Measurements from ENCODE around the gene NPW. TPM values are rescaled to one million over a fixed set of nuclear protein-coding genes. Genes with fewer than 3 reads are reported as not detected.

The NPW gene
- total RNA-seq, 2 donors from 2014 or later: 1.8 to 3.6 TPM

GRCh38 chr16:2006317-2006716 lies 13.3 kb upstream of the NPW start:
- no peaks in the 10 kb centered on the region for H3K9me3 ChIP-seq
- peaks cover 4 to 8% of the 10 kb centered on the region in 2 donors for H3K36me3 ChIP-seq
- intact Hi-C loops (cut with DNase I): no loop called here
- DNase-seq (ENCODE audit: low spot score): no peak
- H3K27ac ChIP-seq: no peak overlapping the region
- peaks cover 29% of the 10 kb centered on the region for H3K4me1 ChIP-seq (replicated peaks)
- H3K27me3 ChIP-seq (replicated peaks; ENCODE audit: insufficient read depth): no peaks in the 10 kb centered on the region
- no peak overlapping the region for H3K4me3 ChIP-seq
- TF ChIP-seq POLR2A (IDR thresholded peaks at IDR 0.05) (no peak), POLR2AphosphoS5 (IDR thresholded peaks at IDR 0.05) (no peak)
- TF ChIP-seq, protein P1, sequence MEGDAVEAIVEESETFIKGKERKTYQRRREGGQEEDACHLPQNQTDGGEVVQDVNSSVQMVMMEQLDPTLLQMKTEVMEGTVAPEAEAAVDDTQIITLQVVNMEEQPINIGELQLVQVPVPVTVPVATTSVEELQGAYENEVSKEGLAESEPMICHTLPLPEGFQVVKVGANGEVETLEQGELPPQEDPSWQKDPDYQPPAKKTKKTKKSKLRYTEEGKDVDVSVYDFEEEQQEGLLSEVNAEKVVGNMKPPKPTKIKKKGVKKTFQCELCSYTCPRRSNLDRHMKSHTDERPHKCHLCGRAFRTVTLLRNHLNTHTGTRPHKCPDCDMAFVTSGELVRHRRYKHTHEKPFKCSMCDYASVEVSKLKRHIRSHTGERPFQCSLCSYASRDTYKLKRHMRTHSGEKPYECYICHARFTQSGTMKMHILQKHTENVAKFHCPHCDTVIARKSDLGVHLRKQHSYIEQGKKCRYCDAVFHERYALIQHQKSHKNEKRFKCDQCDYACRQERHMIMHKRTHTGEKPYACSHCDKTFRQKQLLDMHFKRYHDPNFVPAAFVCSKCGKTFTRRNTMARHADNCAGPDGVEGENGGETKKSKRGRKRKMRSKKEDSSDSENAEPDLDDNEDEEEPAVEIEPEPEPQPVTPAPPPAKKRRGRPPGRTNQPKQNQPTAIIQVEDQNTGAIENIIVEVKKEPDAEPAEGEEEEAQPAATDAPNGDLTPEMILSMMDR (IDR thresholded peaks at IDR 0.05): no peak
- 82% methylated on average over 8 of the region's 8 CpGs for WGBS

DNA sequence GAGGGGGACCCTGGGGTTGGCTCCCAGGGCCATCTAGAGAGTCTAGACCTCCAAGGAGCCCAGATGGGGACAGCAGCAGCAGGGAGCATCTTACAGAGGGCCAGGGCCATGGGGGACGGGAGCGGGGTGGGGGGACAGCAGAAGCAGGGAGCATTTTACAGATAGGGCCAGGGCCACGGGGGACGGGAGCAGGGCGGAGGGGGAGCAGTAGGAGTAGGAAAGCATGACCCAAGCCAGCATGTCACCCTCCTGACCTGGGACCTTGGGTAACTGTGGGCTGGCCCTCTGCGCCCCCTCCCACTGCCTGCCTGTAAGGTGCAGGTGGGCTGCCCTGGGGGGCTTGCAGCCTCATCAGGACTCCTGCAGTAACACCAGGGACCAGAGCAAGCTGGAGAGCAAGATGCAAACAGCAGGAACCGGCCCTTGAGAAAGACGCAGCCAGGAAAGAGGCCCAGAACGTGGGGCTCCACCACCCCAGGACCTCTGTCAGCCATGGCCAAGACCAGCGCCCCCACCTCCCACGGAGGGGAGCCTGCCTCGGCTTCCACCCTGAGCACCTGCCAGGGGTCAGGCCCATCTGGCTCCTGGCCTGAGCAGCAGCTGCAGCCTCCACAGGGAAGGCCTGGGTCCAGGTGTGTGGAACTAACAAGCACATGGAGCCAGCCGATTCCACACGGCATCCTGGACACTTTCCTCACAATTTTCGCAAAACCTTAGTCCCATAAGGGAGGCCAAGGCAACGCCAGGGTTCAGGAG lies 12.3 kb upstream of the NPW start:
- H3K4me3 ChIP-seq: no peak overlapping the region
- WGBS: 76% methylated on average over 16 of the region's 16 CpGs

DNA sequence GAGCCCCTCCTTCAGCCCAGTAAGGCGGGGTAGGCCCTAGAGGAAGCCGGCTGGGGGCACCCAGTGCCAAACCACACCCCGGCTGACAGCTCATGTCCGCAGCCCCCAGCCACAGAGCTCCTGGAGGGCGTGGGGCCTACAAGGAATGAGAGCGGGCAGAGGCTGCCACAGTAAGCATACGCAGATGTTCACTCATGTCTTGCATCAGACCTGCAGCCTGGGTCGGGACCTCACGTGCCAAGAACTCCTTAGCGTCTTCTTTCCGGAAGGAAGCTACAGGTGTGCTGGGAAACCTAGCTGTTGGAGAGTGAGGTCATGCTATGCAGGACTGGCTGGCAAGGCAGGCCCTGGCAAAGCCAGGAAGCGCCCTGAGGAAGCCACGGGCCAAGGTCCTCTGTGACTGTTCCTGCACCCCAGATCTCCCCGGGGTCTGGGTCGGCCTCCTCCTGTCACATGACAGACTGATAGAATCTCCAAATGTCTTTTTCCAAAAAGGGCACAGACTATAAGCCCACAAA lies 11.5 kb upstream of the NPW start:
- intact Hi-C loops (cut with DNase I): no loop called here
- WGBS: 44% methylated on average over 15 of the region's 15 CpGs
- no peaks in the 10 kb centered on the region for H3K9me3 ChIP-seq
- peak overlapping the region in 1 of 2 donors; percentile 96 for H3K4me3 ChIP-seq
- TF ChIP-seq, protein P1 (IDR thresholded peaks at IDR 0.05): no peak
- peak; percentile 27 for TF ChIP-seq POLR2A (IDR thresholded peaks at IDR 0.05)
- TF ChIP-seq POLR2AphosphoS5 (IDR thresholded peaks at IDR 0.05): no peak
- H3K27ac ChIP-seq: peak overlapping the region in 1 of 2 donors; percentile 69
- no peaks in the 10 kb centered on the region for H3K27me3 ChIP-seq (replicated peaks; ENCODE audit: insufficient read depth)
- DNase-seq (ENCODE audit: low spot score): no peak
- peaks cover 29% of the 10 kb centered on the region for H3K4me1 ChIP-seq (replicated peaks)
- H3K36me3 ChIP-seq: no peaks in the 10 kb centered on the region

More for the DNA sequence above, 12.3 kb upstream of the NPW start:
- Histone ChIP-seq H3K36me3 (no peaks in the 10 kb centered on the region), H3K27me3 (replicated peaks; ENCODE audit: insufficient read depth) (no peaks in the 10 kb centered on the region), H3K9me3 (no peaks in the 10 kb centered on the region), H3K4me1 (replicated peaks) (peaks cover 29% of the 10 kb centered on the region), H3K27ac (no peak overlapping the region)
- intact Hi-C loops (cut with DNase I): no loop called here
- no peak for TF ChIP-seq POLR2A (IDR thresholded peaks at IDR 0.05)
- TF ChIP-seq, protein P1 (IDR thresholded peaks at IDR 0.05): no peak
- no peak for TF ChIP-seq POLR2AphosphoS5 (IDR thresholded peaks at IDR 0.05)
- DNase-seq (ENCODE audit: low spot score): no peak

- TF ChIP-seq POLR2A (IDR thresholded peaks at IDR 0.05) (no peak), POLR2AphosphoS5 (IDR thresholded peaks at IDR 0.05) (no peak)
- TF ChIP-seq, protein P1 (IDR thresholded peaks at IDR 0.05): no peak
- Histone ChIP-seq H3K9me3 (no peaks in the 10 kb centered on the region), H3K36me3 (no peaks in the 10 kb centered on the region), H3K4me1 (replicated peaks) (peaks cover 29% of the 10 kb centered on the region), H3K4me3 (peak overlapping the region; percentile 93 to 96), H3K27ac (peak overlapping the region; percentile 69 to 79), H3K27me3 (replicated peaks; ENCODE audit: insufficient read depth) (no peaks in the 10 kb centered on the region)
- DNase-seq (ENCODE audit: low spot score): no peak
- intact Hi-C loops (cut with DNase I): no loop called here
- 2% methylated on average over 23 of the region's 23 CpGs for WGBS
These were observed 10.9 kb upstream of the NPW start for GRCh38 chr16:2008631-2009163.
